Fibroblast of lung (primary cell): ENCODE data around the gene DYRK2.

ENCODE experiments used
- CTCF ChIP-seq, 2 donors: IDR thresholded peaks in 1 of 2; conservative IDR thresholded peaks in 1 of 2; 1 replicate in 1 of 2; 2 replicates in 1 of 2; pipeline ENCODE4 v1.5.1; 2011 to 2012; ENCODE audit warnings: low read length in 2 of 2, control low read depth in 1 of 2, inconsistent platforms in 1 of 2, low read depth in 1 of 2, mild to moderate bottlenecking in 1 of 2
- EZH2 ChIP-seq: IDR thresholded peaks from 2 replicates; pipeline ENCODE4 v1.5.1; 2012; ENCODE audit warnings: low read length, control low read depth, mild to moderate bottlenecking; ENCODE audit errors: missing control alignments

- no peak for TF ChIP-seq CTCF (conservative IDR thresholded peaks at IDR 0.05 in 1 of 2, IDR thresholded peaks at IDR 0.05 in 1 of 2; ENCODE audit: low read depth in 1 of 2, low read length in 2 of 2)
- no peak for TF ChIP-seq EZH2
These were observed 1.2 kb downstream of the DYRK2 start for GRCh38 chr12:67649570-67650387.
